ENCODE results near the gene UCKL1. TPM values are rescaled to one million over a fixed set of nuclear protein-coding genes. Genes with fewer than 3 reads are reported as not detected.
"Not testable (repeated sequence)": the region's sequence is repeated elsewhere in the genome, so short reads cannot be mapped to it uniquely, and the experiment has no call there.

UCKL1 gene
- total RNA-seq, 3 donors from 2014 or later, result 37.4 to 57.8 (median 43.6) TPM

GRCh38 chr20:63917811-63918210 lies 38.4 kb downstream of the UCKL1 start:
- Histone ChIP-seq H3K4me1 (ENCODE audit: low read depth) (no peaks in the 10 kb centered on the region), H3K4me3 (no peak overlapping the region), H3K36me3 (ENCODE audit: low read depth) (no peaks in the 10 kb centered on the region), H3K9me3 (no peaks in the 10 kb centered on the region)
- intact Hi-C loops (cut with DNase I, micrococcal nuclease), result no loop called here
- TF ChIP-seq, protein P1, sequence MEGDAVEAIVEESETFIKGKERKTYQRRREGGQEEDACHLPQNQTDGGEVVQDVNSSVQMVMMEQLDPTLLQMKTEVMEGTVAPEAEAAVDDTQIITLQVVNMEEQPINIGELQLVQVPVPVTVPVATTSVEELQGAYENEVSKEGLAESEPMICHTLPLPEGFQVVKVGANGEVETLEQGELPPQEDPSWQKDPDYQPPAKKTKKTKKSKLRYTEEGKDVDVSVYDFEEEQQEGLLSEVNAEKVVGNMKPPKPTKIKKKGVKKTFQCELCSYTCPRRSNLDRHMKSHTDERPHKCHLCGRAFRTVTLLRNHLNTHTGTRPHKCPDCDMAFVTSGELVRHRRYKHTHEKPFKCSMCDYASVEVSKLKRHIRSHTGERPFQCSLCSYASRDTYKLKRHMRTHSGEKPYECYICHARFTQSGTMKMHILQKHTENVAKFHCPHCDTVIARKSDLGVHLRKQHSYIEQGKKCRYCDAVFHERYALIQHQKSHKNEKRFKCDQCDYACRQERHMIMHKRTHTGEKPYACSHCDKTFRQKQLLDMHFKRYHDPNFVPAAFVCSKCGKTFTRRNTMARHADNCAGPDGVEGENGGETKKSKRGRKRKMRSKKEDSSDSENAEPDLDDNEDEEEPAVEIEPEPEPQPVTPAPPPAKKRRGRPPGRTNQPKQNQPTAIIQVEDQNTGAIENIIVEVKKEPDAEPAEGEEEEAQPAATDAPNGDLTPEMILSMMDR (IDR thresholded peaks at IDR 0.05), result no peak
- ATAC-seq, result no peak
- DNase-seq, result no peak

DNA sequence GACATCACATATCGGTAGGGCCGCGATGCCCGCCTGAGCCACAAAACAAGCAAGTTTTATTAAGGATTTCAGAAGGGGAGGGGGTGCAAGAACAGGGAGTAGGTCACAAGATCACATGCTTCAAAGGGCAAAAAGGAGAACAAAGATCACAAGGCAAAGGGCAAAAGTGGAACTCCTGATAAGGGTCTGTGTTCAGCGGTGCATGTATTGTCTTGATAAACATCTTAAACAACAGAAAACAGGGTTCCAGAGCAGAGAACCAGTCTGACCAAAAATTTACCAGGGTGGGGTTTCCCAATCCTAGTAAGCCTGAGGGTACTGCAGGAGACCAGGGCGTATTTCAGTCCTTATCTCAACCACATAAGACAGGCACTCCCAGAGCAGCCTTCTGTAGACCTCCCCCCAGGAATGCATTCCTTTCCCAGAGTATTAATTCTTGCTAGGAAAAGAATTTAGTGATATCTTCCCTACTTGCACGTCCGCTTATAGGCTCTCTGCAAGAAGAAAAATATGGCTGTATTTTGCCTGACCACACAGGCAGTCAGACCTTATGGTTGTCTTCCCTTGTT lies 39.8 kb downstream of the UCKL1 start:
- DNase-seq; ATAC-seq; H3K4me1 ChIP-seq (ENCODE audit: low read depth); H3K4me3 ChIP-seq; intact Hi-C loops (cut with DNase I, micrococcal nuclease); H3K9me3 ChIP-seq; H3K36me3 ChIP-seq (ENCODE audit: low read depth): not testable (repeated sequence)

- Histone ChIP-seq H3K4me3 (no peak overlapping the region), H3K9me3 (no peaks in the 10 kb centered on the region), H3K36me3 (ENCODE audit: low read depth) (no peaks in the 10 kb centered on the region), H3K4me1 (ENCODE audit: low read depth) (peaks cover 12% of the 10 kb centered on the region)
- TF ChIP-seq, protein P1 (IDR thresholded peaks at IDR 0.05), result no peak
- ATAC-seq (no peak), DNase-seq (no peak)
- intact Hi-C loops (cut with DNase I, micrococcal nuclease), result no loop called here
Measured at GRCh38 chr20:63915471-63915870, 40.7 kb downstream of the UCKL1 start.

- no peak for ATAC-seq
- TF ChIP-seq, protein P1 (IDR thresholded peaks at IDR 0.05), result no peak
- H3K4me1 ChIP-seq (ENCODE audit: low read depth), result peaks cover 26% of the 10 kb centered on the region
- no peak overlapping the region for H3K4me3 ChIP-seq
- DNase-seq, result no peak
- no peaks in the 10 kb centered on the region for H3K36me3 ChIP-seq (ENCODE audit: low read depth)
- no peaks in the 10 kb centered on the region for H3K9me3 ChIP-seq
- intact Hi-C loops (cut with DNase I, micrococcal nuclease), result no loop called here
Measured at GRCh38 chr20:63913768-63914167, 42.4 kb downstream of the UCKL1 start.

- peak; percentile 87 for ATAC-seq
Measured at GRCh38 chr20:63911176-63911575, 45.0 kb downstream of the UCKL1 start.

GRCh38 chr20:63908008-63908682 lies 48.1 kb downstream of the UCKL1 start:
- peaks cover 51% of the 10 kb centered on the region for H3K4me1 ChIP-seq (ENCODE audit: low read depth)
- intact Hi-C loops (cut with DNase I, micrococcal nuclease), result no loop called here
- ATAC-seq, result peak; percentile 86
- TF ChIP-seq, protein P1 (IDR thresholded peaks at IDR 0.05), result no peak
- H3K36me3 ChIP-seq (ENCODE audit: low read depth), result no peaks in the 10 kb centered on the region
- no peak overlapping the region for H3K4me3 ChIP-seq
- no peaks in the 10 kb centered on the region for H3K9me3 ChIP-seq
- DNase-seq, result peak; percentile 79 to 80 (median 80)

More at GRCh38 chr20:63911176-63911575, 45.0 kb downstream of the UCKL1 start:
- TF ChIP-seq, protein P1 (IDR thresholded peaks at IDR 0.05), result no peak
- DNase-seq, result peak; percentile 79 to 80 (median 79)
- Histone ChIP-seq H3K4me1 (ENCODE audit: low read depth) (peaks cover 45% of the 10 kb centered on the region), H3K9me3 (no peaks in the 10 kb centered on the region), H3K4me3 (no peak overlapping the region), H3K36me3 (ENCODE audit: low read depth) (no peaks in the 10 kb centered on the region)
- intact Hi-C loops (cut with DNase I, micrococcal nuclease), result no loop called here

All from mucosa of descending colon (tissue), 3 donors.